HepG2 (cell line): Measurements from ENCODE around the gene APOM. TPM values are rescaled to one million over a fixed set of nuclear protein-coding genes. Genes with fewer than 3 reads are reported as not detected.

Experiments used
- CC2D1A ChIP-seq: sonication (generic); formaldehyde crosslinking; IDR thresholded peaks from 2 replicates; pipeline ENCODE4 v1.8.1; 2023; ENCODE audit warnings: mild to moderate bottlenecking, missing genetic modification reagents
- CEBPB ChIP-seq: IDR thresholded peaks from 2 replicates; pipeline ENCODE4 v1.6.1; 2011; ENCODE audit warnings: low read depth, low read length, improper control_type of control experiment, borderline replicate concordance
- DNMT3B ChIP-seq: conservative IDR thresholded peaks from 2 replicates; pipeline ENCODE4 v1.6.1; 2016; ENCODE audit warnings: missing biosample characterization, control low read depth
- FOSL2 ChIP-seq: sonication (generic); formaldehyde crosslinking; IDR thresholded peaks from 2 replicates; pipeline ENCODE4 v1.4.0; 2020; ENCODE audit warnings: missing genetic modification reagents
- HES4 ChIP-seq: sonication (generic); formaldehyde crosslinking; IDR thresholded peaks from 2 replicates; pipeline ENCODE4 v1.9.0; 2021; ENCODE audit warnings: mild to moderate bottlenecking, missing genetic modification reagents, borderline replicate concordance
- KLF6 ChIP-seq: IDR thresholded peaks from 2 replicates; pipeline ENCODE4 v1.8.0; 2016; ENCODE audit warnings: missing biosample characterization, missing genetic modification reagents
- MAFF ChIP-seq: IDR thresholded peaks from 2 replicates; pipeline ENCODE4 v1.6.1; 2011; ENCODE audit warnings: low read depth, low read length, improper control_type of control experiment
- NAIF1 ChIP-seq: sonication (generic); formaldehyde crosslinking; IDR thresholded peaks from 2 replicates; pipeline ENCODE4 v1.5.0; 2020; ENCODE audit warnings: mild to moderate bottlenecking, missing genetic modification reagents, borderline replicate concordance
- NFE2L1 ChIP-seq: sonication (generic); formaldehyde crosslinking; IDR thresholded peaks from 2 replicates; pipeline ENCODE4 v1.4.0; 2020; ENCODE audit warnings: missing genetic modification reagents, mild to moderate bottlenecking, borderline replicate concordance
- PHB2 ChIP-seq: fragments of 450-650 bp; IDR thresholded peaks from 2 replicates; pipeline ENCODE4 v1.6.1; 2018; ENCODE audit not compliant: partially characterized antibody
- SCMH1 ChIP-seq: sonication (generic); formaldehyde crosslinking; IDR thresholded peaks from 2 replicates; pipeline ENCODE4 v1.9.0; 2021; ENCODE audit warnings: missing genetic modification reagents, mild to moderate bottlenecking, borderline replicate concordance
- SKI ChIP-seq: fragments of 450-650 bp; IDR thresholded peaks from one replicate; pipeline ENCODE4 v1.6.1; 2018; ENCODE audit warnings: mild to moderate bottlenecking; ENCODE audit not compliant: partially characterized antibody
- SRF ChIP-seq: IDR thresholded peaks from 2 replicates; pipeline ENCODE4 v1.6.1; 2011; ENCODE audit warnings: mild to moderate bottlenecking, low read depth, low read length, moderate library complexity
- SSRP1 ChIP-seq: IDR thresholded peaks from 2 replicates; pipeline ENCODE4 v1.6.1; 2016; ENCODE audit warnings: control low read depth
- XRCC5 ChIP-seq: fragments of 200-400 bp; formaldehyde crosslinking; optimal IDR thresholded peaks from 2 replicates; pipeline ENCODE3; 2017; ENCODE audit warnings: mild to moderate bottlenecking, low read length
- ZFP37 ChIP-seq: sonication (generic); formaldehyde crosslinking; IDR thresholded peaks from 2 replicates; pipeline ENCODE4 v1.4.0; 2020; ENCODE audit warnings: missing genetic modification reagents, borderline replicate concordance
- ZNF180 ChIP-seq: sonication (generic); formaldehyde crosslinking; IDR thresholded peaks from 2 replicates; pipeline ENCODE4 v1.4.0; 2020; ENCODE audit warnings: low read depth, missing genetic modification reagents, borderline replicate concordance
- ZNF33B ChIP-seq: sonication (generic); formaldehyde crosslinking; IDR thresholded peaks from 2 replicates; pipeline ENCODE4 v1.5.1; 2020; ENCODE audit warnings: mild to moderate bottlenecking, missing genetic modification reagents
- ZNF460 ChIP-seq: sonication (generic); formaldehyde crosslinking; IDR thresholded peaks from 2 replicates; pipeline ENCODE4 v1.5.1; 2020; ENCODE audit warnings: missing genetic modification reagents, mild to moderate bottlenecking, borderline replicate concordance
- ZNF850 ChIP-seq: sonication (generic); formaldehyde crosslinking; conservative IDR thresholded peaks from 2 replicates; pipeline ENCODE4 v1.9.0; 2021; ENCODE audit warnings: mild to moderate bottlenecking, missing genetic modification reagents
- ZNF878 ChIP-seq: sonication (generic); formaldehyde crosslinking; IDR thresholded peaks from 2 replicates; pipeline ENCODE4 v1.8.1; 2023; ENCODE audit warnings: mild to moderate bottlenecking, missing genetic modification reagents, moderate library complexity
- polyA plus RNA-seq, 8 experiments: library from polyadenylated mRNA; depleted of rRNA in 3 of 8; stranded (reverse) in 7 of 8; unstranded in 1 of 8; fragments of >200 nt; fragmentation: Illumina TruSeq in 4 of 8; extraction: Trizol in 4 of 8; gene quantifications; 2 replicates each; pipeline versions ENCODE4 v1.2.1 to v1.2.3, GENCODE V29; 2011 to 2016; ENCODE audit warnings: low read depth in 4 of 8, missing spikeins in 1 of 8, mixed read lengths in 1 of 8; ENCODE audit not compliant: insufficient read depth in 1 of 8
- total RNA-seq, 5 experiments: library from RNA; depleted of rRNA; stranded (reverse); fragments of >200 nt; fragmentation: Illumina TruSeq; extraction: Trizol; gene quantifications; 2 replicates each; pipeline ENCODE4 v1.2.3, GENCODE V29; 2016; ENCODE audit warnings: low read depth in 1 of 5
- TF ChIP-seq, protein P1 (sequence below): sonication (generic); formaldehyde crosslinking; IDR thresholded peaks from 2 replicates; pipeline ENCODE4 v1.8.0; 2022; ENCODE audit warnings: mild to moderate bottlenecking, missing genetic modification reagents, moderate library complexity
- TF ChIP-seq, protein P2 (sequence below): sonication (generic); formaldehyde crosslinking; IDR thresholded peaks from 2 replicates; pipeline ENCODE4 v1.4.0; 2020; ENCODE audit warnings: missing genetic modification reagents
- TF ChIP-seq, protein P3 (sequence below): sonication (generic); formaldehyde crosslinking; IDR thresholded peaks from 2 replicates; pipeline ENCODE4 v1.4.0; 2020; ENCODE audit warnings: mild to moderate bottlenecking, missing genetic modification reagents
- TF ChIP-seq, protein P4 (sequence below): sonication (generic); formaldehyde crosslinking; IDR thresholded peaks from 2 replicates; pipeline ENCODE4 v1.4.0; 2020; ENCODE audit warnings: mild to moderate bottlenecking, missing genetic modification reagents

APOM gene
- total and polyA plus RNA-seq, 2 of the 13 experiments (the other 11 are each of a cell fraction or from before 2014, with no cell fraction given) = 98.2 to 1,140 TPM

DNA sequence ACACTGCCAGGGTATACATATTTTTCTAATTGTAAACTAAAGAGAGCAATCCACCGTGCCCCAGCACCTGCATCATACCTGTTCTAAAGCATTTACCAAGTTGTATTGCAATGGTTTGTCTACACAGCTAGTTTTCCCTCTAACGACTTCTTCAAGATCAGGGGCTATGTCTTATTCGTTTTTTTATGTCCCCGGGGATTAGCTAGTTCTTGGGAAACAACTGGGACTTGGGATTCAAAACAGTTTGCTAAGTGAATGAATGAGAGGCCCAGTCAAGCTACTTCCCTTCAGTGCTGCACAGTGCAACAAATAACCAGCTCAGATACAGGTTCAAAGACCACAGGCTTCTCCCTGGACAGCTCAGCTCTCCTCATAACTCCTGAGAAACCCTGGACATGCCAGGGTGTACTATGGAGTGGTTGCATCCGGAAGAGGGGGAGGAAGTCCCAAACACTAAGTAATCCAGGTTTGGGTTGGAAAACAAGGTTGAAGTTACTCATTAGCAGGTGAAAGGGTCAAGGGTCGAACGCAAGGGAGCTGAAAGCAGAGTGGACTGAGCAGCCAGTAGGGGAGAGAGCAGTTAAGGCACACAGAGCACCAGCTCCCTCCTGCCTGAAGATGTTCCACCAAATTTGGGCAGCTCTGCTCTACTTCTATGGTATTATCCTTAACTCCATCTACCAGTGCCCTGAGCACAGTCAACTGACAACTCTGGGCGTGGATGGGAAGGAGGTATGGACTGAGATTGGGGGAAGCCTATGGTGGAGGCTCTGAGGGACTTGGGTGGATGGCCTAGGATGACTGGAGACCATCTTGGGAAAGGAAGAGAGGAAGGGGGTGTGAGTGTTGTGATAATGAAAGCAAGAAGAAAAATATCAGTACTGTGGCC, at the start of gene APOM (continued):
- peak; percentile 96; the same call in 1 of the 2 replicates for TF ChIP-seq ZFP37
- TF ChIP-seq ZNF850 = no peak
- peak; percentile 80 for TF ChIP-seq XRCC5
- TF ChIP-seq DNMT3B (CRISPR knock-in tag) = peak; percentile 80
- TF ChIP-seq PHB2 = no peak
- peak; percentile 43; the same call in 1 of the 2 replicates for TF ChIP-seq KLF6 (CRISPR knock-in tag)
- TF ChIP-seq, protein P1, sequence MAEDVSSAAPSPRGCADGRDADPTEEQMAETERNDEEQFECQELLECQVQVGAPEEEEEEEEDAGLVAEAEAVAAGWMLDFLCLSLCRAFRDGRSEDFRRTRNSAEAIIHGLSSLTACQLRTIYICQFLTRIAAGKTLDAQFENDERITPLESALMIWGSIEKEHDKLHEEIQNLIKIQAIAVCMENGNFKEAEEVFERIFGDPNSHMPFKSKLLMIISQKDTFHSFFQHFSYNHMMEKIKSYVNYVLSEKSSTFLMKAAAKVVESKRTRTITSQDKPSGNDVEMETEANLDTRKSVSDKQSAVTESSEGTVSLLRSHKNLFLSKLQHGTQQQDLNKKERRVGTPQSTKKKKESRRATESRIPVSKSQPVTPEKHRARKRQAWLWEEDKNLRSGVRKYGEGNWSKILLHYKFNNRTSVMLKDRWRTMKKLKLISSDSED = no peak
- TF ChIP-seq SRF = peak; percentile 51
- TF ChIP-seq MAFF = 0 out of 2 replicates have a peak, but pooled peaks have one; percentile 9
- peak; percentile 91 for TF ChIP-seq SSRP1 (CRISPR knock-in tag)
- TF ChIP-seq ZNF33B = peak; percentile 97
- TF ChIP-seq NAIF1 (CRISPR knock-in tag) = peak; percentile 90; the same call in 1 of the 2 replicates
- peak; percentile 10 for TF ChIP-seq SKI
- TF ChIP-seq, protein P2, sequence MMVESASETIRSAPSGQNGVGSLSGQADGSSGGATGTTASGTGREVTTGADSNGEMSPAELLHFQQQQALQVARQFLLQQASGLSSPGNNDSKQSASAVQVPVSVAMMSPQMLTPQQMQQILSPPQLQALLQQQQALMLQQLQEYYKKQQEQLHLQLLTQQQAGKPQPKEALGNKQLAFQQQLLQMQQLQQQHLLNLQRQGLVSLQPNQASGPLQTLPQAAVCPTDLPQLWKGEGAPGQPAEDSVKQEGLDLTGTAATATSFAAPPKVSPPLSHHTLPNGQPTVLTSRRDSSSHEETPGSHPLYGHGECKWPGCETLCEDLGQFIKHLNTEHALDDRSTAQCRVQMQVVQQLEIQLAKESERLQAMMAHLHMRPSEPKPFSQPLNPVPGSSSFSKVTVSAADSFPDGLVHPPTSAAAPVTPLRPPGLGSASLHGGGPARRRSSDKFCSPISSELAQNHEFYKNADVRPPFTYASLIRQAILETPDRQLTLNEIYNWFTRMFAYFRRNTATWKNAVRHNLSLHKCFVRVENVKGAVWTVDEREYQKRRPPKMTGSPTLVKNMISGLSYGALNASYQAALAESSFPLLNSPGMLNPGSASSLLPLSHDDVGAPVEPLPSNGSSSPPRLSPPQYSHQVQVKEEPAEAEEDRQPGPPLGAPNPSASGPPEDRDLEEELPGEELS (CRISPR knock-in tag) = peak; percentile 98
- no peak for TF ChIP-seq ZNF180 (CRISPR knock-in tag)
- TF ChIP-seq FOSL2 (CRISPR knock-in tag) = peak; percentile 83
- TF ChIP-seq NFE2L1 (CRISPR knock-in tag) = no peak
- TF ChIP-seq, protein P3, sequence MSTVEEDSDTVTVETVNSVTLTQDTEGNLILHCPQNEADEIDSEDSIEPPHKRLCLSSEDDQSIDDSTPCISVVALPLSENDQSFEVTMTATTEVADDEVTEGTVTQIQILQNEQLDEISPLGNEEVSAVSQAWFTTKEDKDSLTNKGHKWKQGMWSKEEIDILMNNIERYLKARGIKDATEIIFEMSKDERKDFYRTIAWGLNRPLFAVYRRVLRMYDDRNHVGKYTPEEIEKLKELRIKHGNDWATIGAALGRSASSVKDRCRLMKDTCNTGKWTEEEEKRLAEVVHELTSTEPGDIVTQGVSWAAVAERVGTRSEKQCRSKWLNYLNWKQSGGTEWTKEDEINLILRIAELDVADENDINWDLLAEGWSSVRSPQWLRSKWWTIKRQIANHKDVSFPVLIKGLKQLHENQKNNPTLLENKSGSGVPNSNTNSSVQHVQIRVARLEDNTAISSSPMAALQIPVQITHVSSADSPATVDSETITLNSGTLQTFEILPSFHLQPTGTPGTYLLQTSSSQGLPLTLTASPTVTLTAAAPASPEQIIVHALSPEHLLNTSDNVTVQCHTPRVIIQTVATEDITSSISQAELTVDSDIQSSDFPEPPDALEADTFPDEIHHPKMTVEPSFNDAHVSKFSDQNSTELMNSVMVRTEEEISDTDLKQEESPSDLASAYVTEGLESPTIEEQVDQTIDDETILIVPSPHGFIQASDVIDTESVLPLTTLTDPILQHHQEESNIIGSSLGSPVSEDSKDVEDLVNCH (CRISPR knock-in tag) = no peak
- TF ChIP-seq SCMH1 (CRISPR knock-in tag) = no peak
- no peak for TF ChIP-seq CC2D1A
- peak; percentile 21; the same call in 1 of the 2 replicates for TF ChIP-seq CEBPB
- TF ChIP-seq ZNF878 (CRISPR knock-in tag) = peak; percentile 98
- TF ChIP-seq ZNF460 (CRISPR knock-in tag) = no peak; the same call in 1 of the 2 replicates
- no peak for TF ChIP-seq HES4 (CRISPR knock-in tag)
- TF ChIP-seq, protein P4, sequence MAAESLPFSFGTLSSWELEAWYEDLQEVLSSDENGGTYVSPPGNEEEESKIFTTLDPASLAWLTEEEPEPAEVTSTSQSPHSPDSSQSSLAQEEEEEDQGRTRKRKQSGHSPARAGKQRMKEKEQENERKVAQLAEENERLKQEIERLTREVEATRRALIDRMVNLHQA (CRISPR knock-in tag) = no peak
